ENCODE data around the gene AURKA. TPM values are rescaled to one million over a fixed set of nuclear protein-coding genes. Genes with fewer than 3 reads are reported as not detected.

Gene AURKA
- total and polyA plus RNA-seq, 2 of the 8 experiments (the other 6 are each of a cell fraction or from before 2014, with no cell fraction given): 45.8 to 84.8 TPM

DNA sequence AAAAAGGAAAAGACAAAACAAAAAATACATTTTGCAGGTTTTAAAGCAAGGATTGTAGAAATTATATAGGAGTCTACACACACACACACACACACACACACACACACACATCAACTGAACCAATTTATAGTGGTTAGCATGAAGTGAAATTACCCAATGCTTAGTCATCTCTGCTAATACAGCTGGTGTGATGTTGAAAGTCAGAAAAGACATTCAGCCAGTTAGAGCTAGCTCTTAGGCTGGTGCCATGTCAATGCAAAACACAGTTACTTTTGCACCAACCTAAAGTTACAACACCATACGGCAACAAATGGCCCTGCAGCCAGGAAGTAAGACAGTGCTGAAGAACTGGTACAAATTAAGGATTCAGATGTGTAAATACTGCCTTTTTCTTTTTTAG lies 18.1 kb downstream of the AURKA start:
- ChIA-PET CTCF (ENCODE audit: partially characterized antibody) (interaction anchor here (0.6 to 0.8 kb wide), 2 partner anchors 14 to 613 kb away, joined by 3 to 4 read pairs; no protein-coding TSS in a partner anchor), POLR2A (ENCODE audit: partially characterized antibody) (interaction anchor here (1.2 kb wide), 2 partner anchors 10 to 12 kb away, joined by 3 to 4 read pairs; no protein-coding TSS in a partner anchor)
- Histone ChIP-seq H3K4ac (replicated peaks; ENCODE audit: insufficient read length, low read depth, low read length) (no peak overlapping the region), H3K23ac (ENCODE audit: insufficient read length) (no peak overlapping the region), H4K20me1 (replicated peaks in 1 of 2; ENCODE audit: control insufficient read depth in 1 of 2, insufficient read depth in 2 of 2, low read length in 2 of 2) (peaks cover 0 to 8% of the 10 kb centered on the region in 2 experiments), H2AK5ac (ENCODE audit: low read depth, low read length) (no peak overlapping the region), H3K27ac (ENCODE audit: low read depth, low read length) (no peak overlapping the region), H4K8ac (ENCODE audit: extremely low read depth, insufficient read depth, low read length) (no peak overlapping the region), H2BK12ac (ENCODE audit: low read depth, low read length) (no peak overlapping the region), H2BK120ac (replicated peaks; ENCODE audit: low read depth, low read length) (no peak overlapping the region), H3K79me1 (ENCODE audit: low read depth, low read length) (peaks cover 2% of the 10 kb centered on the region; the same call in 1 of the 2 replicates), H3K14ac (ENCODE audit: insufficient read length) (no peak overlapping the region), H3K79me2 (ENCODE audit: control insufficient read depth in 1 of 2, insufficient read depth in 2 of 2, low read length in 2 of 2) (peaks cover 0 to 41% of the 10 kb centered on the region in 2 experiments; a peak in 2 of 4 replicates), H2BK15ac (ENCODE audit: low read length) (no peak overlapping the region), H3K18ac (ENCODE audit: extremely low read depth, low read length) (no peak overlapping the region), H3K27me3 (replicated peaks in 1 of 4; ENCODE audit: control insufficient read depth in 3 of 4, extremely low read depth in 1 of 4, insufficient read depth in 3 of 4, low read length in 3 of 4) (no peaks in the 10 kb centered on the region), H4K5ac (ENCODE audit: insufficient read length, low read depth, low read length) (no peak overlapping the region), H3K9me3 (ENCODE audit: insufficient read depth in 2 of 2, low read depth in 1 of 2, low read length in 1 of 2) (no peaks in the 10 kb centered on the region), H2BK20ac (ENCODE audit: low read length) (no peak overlapping the region), H3K56ac (replicated peaks; ENCODE audit: insufficient read length, low read depth, low read length) (no peak overlapping the region), H4K91ac (replicated peaks; ENCODE audit: insufficient read length, low read length) (no peak overlapping the region), H3K4me2 (ENCODE audit: insufficient read depth in 1 of 2, low read depth in 2 of 2, low read length in 2 of 2) (no peak overlapping the region), H2AFZ (ENCODE audit: low read length) (no peak overlapping the region), H3K9ac (replicated peaks in 1 of 4; ENCODE audit: extremely low read depth in 1 of 4, low read depth in 3 of 4, low read length in 3 of 4) (no peak overlapping the region), H3K36me3 (ENCODE audit: control insufficient read depth in 2 of 4, insufficient read depth in 4 of 4, low read length in 3 of 4) (peaks cover 26 to 78% (median 58%) of the 10 kb centered on the region in 4 experiments), H3K4me1 (replicated peaks in 1 of 4; ENCODE audit: control insufficient read depth in 3 of 4, insufficient read depth in 4 of 4, low read length in 3 of 4) (no peaks in the 10 kb centered on the region), H3K23me2 (ENCODE audit: low read depth, low read length) (no peaks in the 10 kb centered on the region), H3K4me3 (ENCODE audit: extremely low read depth in 1 of 4, insufficient read depth in 2 of 4, low read depth in 3 of 4, low read length in 4 of 4) (no peak overlapping the region), H2BK5ac (ENCODE audit: low read depth, low read length) (no peak overlapping the region)
- FAIRE-seq: no peak
- 91% methylated on average over 1 of the region's 1 CpG; no CpG with 5 or more reads in 1 of the 2 experiments for WGBS, 2 experiments (ENCODE audit: extremely low coverage in 1 of 2, insufficient coverage in 1 of 2, insufficient read length in 1 of 2, insufficient replicate concordance in 2 of 2, low coverage in 1 of 2, low lambda C conversion rate in 2 of 2, missing lambda C conversion rate in 1 of 2)
- no peak for DNase-seq (ENCODE audit: low read depth in 1 of 2, low spot score in 2 of 2)
- TF ChIP-seq SRF (IDR thresholded peaks at IDR 0.05; ENCODE audit: low read depth, low read length) (no peak), SP1 (IDR thresholded peaks at IDR 0.05; ENCODE audit: low read depth, low read length) (no peak), POU5F1 (IDR thresholded peaks at IDR 0.05; ENCODE audit: low read depth, low read length) (no peak), TCF12 (IDR thresholded peaks at IDR 0.05; ENCODE audit: low read depth, low read length) (no peak), RAD21 (IDR thresholded peaks at IDR 0.05 in 1 of 2, conservative IDR thresholded peaks at IDR 0.05 in 1 of 2; ENCODE audit: low read depth in 2 of 2, low read length in 2 of 2) (no peak), KDM4A (IDR thresholded peaks at IDR 0.05; ENCODE audit: low read depth, low read length, severe bottlenecking) (no peak)

All from H1 (cell line).